SH-SY5Y (cell line): Measurements from ENCODE around the gene MOB2.

Experiments
- GATA2 ChIP-seq: IDR thresholded peaks from 2 replicates; pipeline ENCODE4 v1.6.1; 2011; ENCODE audit warnings: mild to moderate bottlenecking, low read depth, low read length
- GATA3 ChIP-seq: IDR thresholded peaks from 2 replicates; pipeline ENCODE4 v1.6.1; 2011; ENCODE audit warnings: low read depth, mild to moderate bottlenecking, low read length, moderate library complexity

DNA sequence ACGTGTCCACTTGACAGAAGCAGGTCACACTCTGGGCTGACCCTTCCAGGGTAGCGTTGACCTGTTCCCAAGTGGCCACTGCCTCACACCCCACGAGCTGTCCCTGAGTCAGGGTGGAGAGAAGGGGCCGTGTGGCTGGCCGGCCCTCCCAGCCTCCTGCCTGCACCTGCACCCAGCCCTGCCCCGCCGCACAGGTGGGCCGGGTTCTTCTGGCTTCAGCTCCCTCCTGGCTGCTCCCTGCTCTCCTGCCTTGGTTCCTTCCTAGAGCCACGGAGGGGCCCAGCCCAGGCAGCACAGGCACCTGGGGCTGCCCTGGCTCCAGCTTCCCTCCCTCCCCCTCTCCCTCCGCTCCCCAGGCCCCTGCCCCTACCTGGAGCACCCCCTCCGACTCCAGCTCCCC, 42.3 kb downstream of the MOB2 start:
- TF ChIP-seq GATA2: no peak
- no peak for TF ChIP-seq GATA3
